GM19351 (cell line): Measurements from ENCODE around the gene MESD.
A peak's percentile ranks its signal among the peaks of the same experiment; 100 is the strongest.

Experiments
- ATAC-seq: cut with Tn5 transposase; IDR thresholded peaks from one replicate; pipeline ENCODE4 v1.9.1; 2021; ENCODE audit warnings: mild to moderate bottlenecking, moderate library complexity; ENCODE audit not compliant: unreplicated experiment

The MESD gene

GRCh38 chr15:81015621-81016488 lies 26.2 kb upstream of the MESD start:
- no peak for ATAC-seq

GRCh38 chr15:81014446-81015093 lies 25.0 kb upstream of the MESD start:
- ATAC-seq, result no peak

GRCh38 chr15:81013396-81013929 lies 23.8 kb upstream of the MESD start:
- no peak for ATAC-seq

- ATAC-seq, result no peak
These were observed 23.0 kb upstream of the MESD start for GRCh38 chr15:81012588-81012987.

- no peak for ATAC-seq
These were observed 22.0 kb upstream of the MESD start for GRCh38 chr15:81011593-81011992.

- ATAC-seq, result no peak
These were observed 20.5 kb upstream of the MESD start for GRCh38 chr15:81010086-81010485.

GRCh38 chr15:81008312-81008711 lies 18.7 kb upstream of the MESD start:
- no peak for ATAC-seq

- no peak for ATAC-seq
These were observed 17.9 kb upstream of the MESD start for GRCh38 chr15:81007428-81008064.

GRCh38 chr15:81006124-81006523 lies 16.5 kb upstream of the MESD start:
- no peak for ATAC-seq

- no peak for ATAC-seq
These were observed 13.4 kb upstream of the MESD start for GRCh38 chr15:81003097-81003350.

- no peak for ATAC-seq
These were observed 12.9 kb upstream of the MESD start for GRCh38 chr15:81002331-81003096.

- ATAC-seq, result no peak
These were observed 12.4 kb upstream of the MESD start for GRCh38 chr15:81002009-81002330.

- ATAC-seq, result peak; percentile 30
These were observed 11.8 kb upstream of the MESD start for GRCh38 chr15:81001152-81002008.

- ATAC-seq, result peak; percentile 52
These were observed 11.1 kb upstream of the MESD start, which contains the start of gene TLNRD1 for GRCh38 chr15:81000624-81001151. Gene TLNRD1, plus strand, starts transcription at chr15:81000923. Its CDS starts 1,349 bp downstream, at chr15:81002272.

- no peak for ATAC-seq
These were observed 10.6 kb upstream of the MESD start for GRCh38 chr15:81000144-81000623.

GRCh38 chr15:80999623-81000036 lies 10.0 kb upstream of the MESD start:
- no peak for ATAC-seq

GRCh38 chr15:80998251-80998650 lies 8.6 kb upstream of the MESD start:
- no peak for ATAC-seq

GRCh38 chr15:80997692-80998091 lies 8.1 kb upstream of the MESD start:
- ATAC-seq, result no peak

- ATAC-seq, result no peak
These were observed 6.6 kb upstream of the MESD start for GRCh38 chr15:80996247-80996646.

GRCh38 chr15:80992441-80992840 lies 2.8 kb upstream of the MESD start:
- ATAC-seq, result no peak
